Smooth muscle cell (in vitro differentiated cells): ENCODE data around the gene SPRR5. TPM values are rescaled to one million over a fixed set of nuclear protein-coding genes. Genes with fewer than 3 reads are reported as not detected.

Source experiments
- DNase-seq: peaks from one replicate; lab custom pipeline; 2025; ENCODE audit not compliant: unreplicated experiment; lab: John Stamatoyannopoulos, UW
- H2AFZ ChIP-seq: fragments of 200-600 bp; sonication (generic); 2 replicates; pipeline ENCODE4 v1.6.0; 2016; ENCODE audit warnings: antibody characterized with exemption, low read depth, mild to moderate bottlenecking
- H3F3A ChIP-seq: fragments of 200-600 bp; sonication (generic); 2 replicates; pipeline ENCODE4 v1.6.0; 2017; ENCODE audit warnings: antibody characterized with exemption, low read depth
- H3K27ac ChIP-seq: fragments of 200-600 bp; sonication (generic); 2 replicates; pipeline ENCODE4 v1.5.1; 2016; ENCODE audit warnings: low read depth, mild to moderate bottlenecking
- H3K27me3 ChIP-seq: fragments of 200-600 bp; sonication (generic); 2 replicates; pipeline ENCODE4 v1.6.1; 2016; ENCODE audit warnings: low read depth, mild to moderate bottlenecking
- H3K36me3 ChIP-seq: fragments of 200-600 bp; sonication (generic); 2 replicates; pipeline ENCODE4 v1.5.1; 2016; ENCODE audit warnings: low read depth
- H3K4me1 ChIP-seq: fragments of 200-600 bp; sonication (generic); 2 replicates; pipeline ENCODE4 v1.5.1; 2016; ENCODE audit warnings: low read depth
- H3K4me2 ChIP-seq: fragments of 200-600 bp; sonication (generic); 2 replicates; pipeline ENCODE4 v1.6.0; 2016; ENCODE audit warnings: mild to moderate bottlenecking
- H3K4me3 ChIP-seq: fragments of 200-600 bp; sonication (generic); 2 replicates; pipeline ENCODE4 v1.5.1; 2016; ENCODE audit warnings: mild to moderate bottlenecking
- H3K79me2 ChIP-seq: fragments of 200-600 bp; sonication (generic); 2 replicates; pipeline ENCODE4 v1.6.0; 2016; ENCODE audit warnings: low read depth, mild to moderate bottlenecking
- H3K9ac ChIP-seq: fragments of 200-600 bp; sonication (generic); 2 replicates; pipeline ENCODE4 v1.6.0; 2016; ENCODE audit warnings: low read depth
- H3K9me3 ChIP-seq: fragments of 200-600 bp; sonication (generic); replicated peaks from 2 replicates; pipeline ENCODE4 v1.5.1; 2016; ENCODE audit warnings: low read depth
- H4K20me1 ChIP-seq: fragments of 200-600 bp; sonication (generic); 2 replicates; pipeline ENCODE4 v1.6.0; 2016; ENCODE audit warnings: low read depth
- CTCF ChIP-seq: fragments of 200-600 bp; sonication (generic); IDR thresholded peaks from 2 replicates; pipeline ENCODE4 v1.5.1; 2017; ENCODE audit warnings: borderline replicate concordance, mild to moderate bottlenecking, antibody characterized with exemption; ENCODE audit not compliant: insufficient read depth, poor library complexity, severe bottlenecking
- WGBS: methylation state at CpG from one replicate; pipeline ENCODE4 v1.1.7; 2016; ENCODE audit warnings: low lambda C conversion rate; 5-methylcytosine and 5-hydroxymethylcytosine counted together
- polyA plus RNA-seq: library from polyadenylated mRNA; unstranded; fragments of >200 nt; fragmentation: Nextera tagmentation; extraction: Ambion mirVana; gene quantifications from 2 replicates; pipeline ENCODE4 v1.2.1, GENCODE V29; 2016
- total RNA-seq: library from RNA; depleted of rRNA; stranded (reverse); fragments of >200 nt; gene quantifications from 2 replicates; pipeline ENCODE4 v1.2.3, GENCODE V29; 2014

The SPRR5 gene
- total and polyA plus RNA-seq, 2 experiments from 2014 or later = 3.2 TPM; not detected in 1

GRCh38 chr1:152926091-152926490 is 20.9 kb upstream of the SPRR5 start:
- Histone ChIP-seq H3K9ac (no peak overlapping the region), H3K27ac (no peak overlapping the region), H3K4me1 (no peaks in the 10 kb centered on the region), H4K20me1 (no peaks in the 10 kb centered on the region), H2AFZ (no peak overlapping the region), H3K9me3 (peaks cover 6% of the 10 kb centered on the region), H3K79me2 (no peaks in the 10 kb centered on the region), H3K4me2 (no peak overlapping the region), H3K27me3 (no peaks in the 10 kb centered on the region), H3K36me3 (no peaks in the 10 kb centered on the region), H3F3A (no peaks in the 10 kb centered on the region), H3K4me3 (no peak overlapping the region)
- WGBS = 74% methylated on average over 3 of the region's 3 CpGs
- DNase-seq = no peak
- TF ChIP-seq CTCF = no peak

GRCh38 chr1:152928671-152929070 is 18.3 kb upstream of the SPRR5 start:
- Histone ChIP-seq H4K20me1 (no peaks in the 10 kb centered on the region), H2AFZ (no peak overlapping the region), H3K4me3 (no peak overlapping the region), H3K4me1 (no peaks in the 10 kb centered on the region), H3K27me3 (no peaks in the 10 kb centered on the region), H3K9me3 (peaks cover 6% of the 10 kb centered on the region), H3K36me3 (no peaks in the 10 kb centered on the region), H3K79me2 (no peaks in the 10 kb centered on the region), H3K4me2 (no peak overlapping the region), H3K27ac (no peak overlapping the region), H3K9ac (no peak overlapping the region), H3F3A (no peaks in the 10 kb centered on the region)
- WGBS = 71% methylated on average over 3 of the region's 3 CpGs
- no peak for TF ChIP-seq CTCF
- no peak for DNase-seq

- Histone ChIP-seq H3K27me3 (no peaks in the 10 kb centered on the region), H3K4me3 (no peak overlapping the region), H3K9ac (no peak overlapping the region), H2AFZ (no peak overlapping the region), H4K20me1 (no peaks in the 10 kb centered on the region), H3F3A (no peaks in the 10 kb centered on the region), H3K27ac (no peak overlapping the region), H3K79me2 (no peaks in the 10 kb centered on the region), H3K4me1 (no peaks in the 10 kb centered on the region), H3K36me3 (no peaks in the 10 kb centered on the region), H3K9me3 (peaks cover 2% of the 10 kb centered on the region), H3K4me2 (no peak overlapping the region)
- TF ChIP-seq CTCF = no peak
- DNase-seq = no peak
- 46% methylated on average over 4 of the region's 4 CpGs for WGBS
Observed at GRCh38 chr1:152932170-152932811, 14.7 kb upstream of the SPRR5 start.

- TF ChIP-seq CTCF = no peak
- 60% methylated on average over 2 of the region's 2 CpGs for WGBS
- no peak overlapping the region for H3K4me2 ChIP-seq
- H3K9ac ChIP-seq = no peak overlapping the region
- H3K27ac ChIP-seq = no peak overlapping the region
- no peaks in the 10 kb centered on the region for H3K36me3 ChIP-seq
- H3K9me3 ChIP-seq = peaks cover 2% of the 10 kb centered on the region
- H2AFZ ChIP-seq = no peak overlapping the region
- H3F3A ChIP-seq = no peaks in the 10 kb centered on the region
- H3K4me1 ChIP-seq = no peaks in the 10 kb centered on the region
- H3K79me2 ChIP-seq = no peaks in the 10 kb centered on the region
- H3K27me3 ChIP-seq = no peaks in the 10 kb centered on the region
- H4K20me1 ChIP-seq = no peaks in the 10 kb centered on the region
- no peak for DNase-seq
- no peak overlapping the region for H3K4me3 ChIP-seq
Observed at GRCh38 chr1:152933196-152933595, 13.8 kb upstream of the SPRR5 start.
